Measurements from ENCODE around the gene ADAMTS9.

ADAMTS9 gene

DNA sequence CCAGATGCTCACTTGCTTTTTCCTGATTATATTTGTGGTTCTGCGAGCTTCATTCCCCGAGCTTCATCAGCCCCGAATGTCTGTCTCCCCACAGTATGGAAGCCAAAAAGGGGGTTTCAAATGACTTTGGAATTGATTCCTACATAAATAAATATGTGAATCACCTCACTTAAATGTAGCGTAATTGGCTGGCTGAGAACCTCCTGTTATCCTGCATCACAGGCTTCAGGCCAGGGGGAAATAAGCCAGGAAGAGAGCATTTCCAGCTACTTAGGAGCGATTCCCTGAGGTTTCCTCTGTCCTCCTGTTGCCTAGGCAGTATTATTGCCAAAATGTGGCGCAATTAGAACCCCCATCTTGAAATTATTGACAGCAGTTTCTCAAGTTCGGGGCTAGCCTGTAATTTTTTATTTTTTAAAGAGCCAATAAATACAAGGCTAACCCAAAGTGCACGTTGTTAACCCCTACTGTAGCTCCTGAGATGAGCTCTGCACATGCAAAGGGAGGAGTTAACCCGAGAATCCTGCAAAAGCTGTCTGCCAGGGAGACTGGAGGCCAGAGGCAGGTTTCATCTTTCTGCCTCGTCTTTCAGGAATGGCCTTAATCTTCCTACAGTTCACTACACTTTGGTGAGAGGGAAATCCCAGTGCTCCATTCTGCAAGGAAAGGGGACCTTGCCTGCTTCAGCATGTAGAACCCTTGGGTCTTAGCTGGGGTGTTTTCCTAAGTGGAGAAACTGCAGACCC is 148.2 kb downstream of the ADAMTS9 start:
- no peak for DNase-seq (ENCODE audit: low spot score)
- TF ChIP-seq, protein P1, sequence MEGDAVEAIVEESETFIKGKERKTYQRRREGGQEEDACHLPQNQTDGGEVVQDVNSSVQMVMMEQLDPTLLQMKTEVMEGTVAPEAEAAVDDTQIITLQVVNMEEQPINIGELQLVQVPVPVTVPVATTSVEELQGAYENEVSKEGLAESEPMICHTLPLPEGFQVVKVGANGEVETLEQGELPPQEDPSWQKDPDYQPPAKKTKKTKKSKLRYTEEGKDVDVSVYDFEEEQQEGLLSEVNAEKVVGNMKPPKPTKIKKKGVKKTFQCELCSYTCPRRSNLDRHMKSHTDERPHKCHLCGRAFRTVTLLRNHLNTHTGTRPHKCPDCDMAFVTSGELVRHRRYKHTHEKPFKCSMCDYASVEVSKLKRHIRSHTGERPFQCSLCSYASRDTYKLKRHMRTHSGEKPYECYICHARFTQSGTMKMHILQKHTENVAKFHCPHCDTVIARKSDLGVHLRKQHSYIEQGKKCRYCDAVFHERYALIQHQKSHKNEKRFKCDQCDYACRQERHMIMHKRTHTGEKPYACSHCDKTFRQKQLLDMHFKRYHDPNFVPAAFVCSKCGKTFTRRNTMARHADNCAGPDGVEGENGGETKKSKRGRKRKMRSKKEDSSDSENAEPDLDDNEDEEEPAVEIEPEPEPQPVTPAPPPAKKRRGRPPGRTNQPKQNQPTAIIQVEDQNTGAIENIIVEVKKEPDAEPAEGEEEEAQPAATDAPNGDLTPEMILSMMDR (IDR thresholded peaks at IDR 0.05; ENCODE audit: extremely low read depth, missing control alignments) = no peak

DNA sequence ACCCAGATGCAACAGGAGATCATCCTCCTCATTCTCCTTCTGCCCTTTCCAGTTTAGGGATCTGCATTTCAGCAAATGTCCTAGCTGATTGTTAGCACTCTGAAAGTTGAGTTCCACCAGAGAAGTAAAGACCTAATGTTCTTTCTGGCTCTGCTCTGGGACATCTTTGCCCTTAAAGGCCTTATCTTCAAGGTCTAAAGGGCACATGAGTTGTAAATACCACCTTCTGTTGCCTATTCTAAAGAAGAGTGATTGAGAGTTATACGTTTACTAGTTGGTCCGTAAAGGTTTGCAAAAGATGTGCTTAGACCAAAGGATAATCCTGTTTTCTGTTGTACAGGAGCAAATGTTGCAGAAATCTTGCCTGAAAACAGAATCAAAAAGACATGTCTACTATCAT is 151.6 kb downstream of the ADAMTS9 start:
- DNase-seq (ENCODE audit: low spot score) = no peak
- TF ChIP-seq, protein P1 (IDR thresholded peaks at IDR 0.05; ENCODE audit: extremely low read depth, missing control alignments) = no peak

DNA sequence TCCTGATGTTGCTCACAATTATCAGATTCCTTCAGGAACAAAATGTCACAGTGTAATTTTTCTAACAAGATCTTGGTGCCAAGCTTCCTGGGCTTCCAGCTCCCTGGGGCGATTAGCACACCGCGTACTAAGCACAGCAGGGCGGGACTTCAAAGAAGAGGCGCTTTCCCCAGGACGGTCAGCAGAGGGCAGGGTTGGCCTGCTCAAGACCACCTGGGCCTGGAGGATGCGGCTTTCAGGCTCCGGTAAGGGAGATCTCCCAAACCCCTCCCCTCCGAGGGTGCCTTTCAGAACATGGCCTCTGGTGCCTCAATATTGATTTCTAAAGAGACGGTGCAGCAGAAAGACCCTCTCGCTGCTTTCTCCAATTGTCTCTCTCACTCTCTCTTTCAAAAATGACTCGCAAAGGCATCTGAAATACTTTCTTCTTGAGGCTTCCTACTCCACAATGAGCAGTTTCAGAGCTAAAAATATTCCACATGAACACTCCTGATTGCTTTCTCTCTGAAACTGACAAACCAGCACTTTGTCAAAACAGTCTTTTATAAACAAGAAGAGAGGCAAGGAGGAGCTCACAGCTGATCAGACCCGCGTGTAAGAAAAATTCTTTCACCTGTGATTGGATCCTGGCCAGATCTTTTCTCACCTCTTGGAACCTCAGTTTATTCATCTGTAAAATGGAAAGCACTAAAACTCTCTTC is 154.0 kb downstream of the ADAMTS9 start:
- TF ChIP-seq, protein P1 (IDR thresholded peaks at IDR 0.05; ENCODE audit: extremely low read depth, missing control alignments) = peak; percentile 73
- peak; percentile 70 for DNase-seq (ENCODE audit: low spot score)

DNA sequence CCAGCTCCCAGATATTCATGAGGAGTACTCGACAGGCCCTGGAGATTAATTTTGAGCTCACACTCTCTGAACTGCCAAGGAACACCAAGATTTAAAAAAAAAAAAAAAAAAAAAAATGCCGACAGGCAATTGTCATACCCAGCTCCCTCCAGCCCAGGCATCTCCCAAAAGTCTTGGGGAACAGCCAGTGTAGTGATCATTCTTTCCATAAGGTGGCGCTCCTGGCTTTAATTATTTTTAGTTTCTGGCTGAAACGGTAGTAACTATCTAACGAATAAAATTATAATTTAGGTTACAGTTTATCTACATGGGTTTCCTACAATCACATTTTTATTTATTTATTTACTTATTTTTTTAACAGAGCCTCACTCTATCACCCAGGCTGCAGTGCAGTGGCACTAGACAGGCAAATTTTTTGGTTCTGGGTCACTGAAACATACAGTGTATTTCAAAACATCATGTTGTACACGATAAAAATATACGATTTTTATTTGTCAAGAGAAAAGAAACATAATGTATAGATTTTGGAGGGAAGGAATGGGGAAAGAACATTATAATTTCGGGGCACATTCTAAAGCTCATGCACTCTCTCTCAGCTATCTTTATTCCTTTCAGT is 157.3 kb downstream of the ADAMTS9 start:
- peak; percentile 31 for DNase-seq (ENCODE audit: low spot score)
- TF ChIP-seq, protein P1 (IDR thresholded peaks at IDR 0.05; ENCODE audit: extremely low read depth, missing control alignments) = no peak

DNA sequence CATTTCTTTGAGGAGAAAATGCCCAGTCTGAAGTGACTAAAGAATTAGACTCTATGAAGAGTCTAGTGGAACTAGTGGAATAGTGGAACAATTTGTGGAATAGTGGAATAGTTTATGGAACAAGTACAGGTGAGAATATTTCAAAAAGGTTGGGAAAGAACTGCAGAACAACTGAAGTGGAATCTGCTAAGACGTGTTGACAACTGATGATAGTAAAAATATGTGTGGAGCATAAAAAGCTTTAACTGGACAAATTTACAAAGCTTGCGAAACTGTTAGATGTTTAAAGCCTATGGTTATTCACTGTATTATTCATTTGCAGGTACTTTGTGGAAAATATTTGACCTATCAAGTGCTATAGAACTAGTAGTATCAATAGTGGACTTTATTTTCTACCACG is 164.5 kb downstream of the ADAMTS9 start:
- TF ChIP-seq, protein P1 (IDR thresholded peaks at IDR 0.05; ENCODE audit: extremely low read depth, missing control alignments) = no peak
- DNase-seq (ENCODE audit: low spot score) = no peak

DNA sequence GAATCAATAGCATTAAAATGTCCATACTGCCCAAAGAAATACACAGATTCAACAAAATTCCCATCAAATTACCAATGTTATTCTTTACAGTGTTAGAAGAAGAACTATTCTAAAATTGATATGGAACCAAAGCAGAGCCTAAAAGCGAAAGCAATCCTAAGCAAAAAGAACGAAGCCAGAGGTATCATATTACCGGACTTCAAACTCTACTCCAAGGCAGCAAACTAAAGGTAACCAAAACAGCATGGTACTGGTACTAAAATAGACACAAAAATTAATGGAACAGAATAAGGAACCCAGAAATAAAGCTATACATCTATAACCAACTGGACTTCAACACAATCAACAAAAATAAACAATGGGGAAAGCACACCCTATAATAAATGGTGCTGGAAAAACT is 167.5 kb downstream of the ADAMTS9 start:
- DNase-seq (ENCODE audit: low spot score) = no peak
- TF ChIP-seq, protein P1 (IDR thresholded peaks at IDR 0.05; ENCODE audit: extremely low read depth, missing control alignments) = no peak

DNA sequence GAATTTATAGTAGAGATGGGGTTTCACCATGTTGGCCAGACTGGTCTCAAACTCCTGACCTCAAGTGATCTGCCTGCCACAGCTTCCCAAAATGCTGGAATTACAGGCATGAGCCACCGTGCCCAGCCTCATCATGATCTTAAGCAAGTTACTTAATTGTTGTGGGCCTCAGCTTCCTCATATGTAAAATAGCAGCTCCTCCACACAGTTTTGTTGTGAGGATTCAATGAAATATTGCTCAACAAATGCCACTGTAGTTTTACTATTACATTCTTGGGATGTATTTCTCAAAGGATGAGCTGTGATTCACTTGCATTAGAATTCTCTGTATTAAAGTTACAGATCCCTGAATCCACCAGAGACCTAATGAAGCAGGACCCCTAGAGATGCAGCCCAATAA is 168.8 kb downstream of the ADAMTS9 start:
- TF ChIP-seq, protein P1 (IDR thresholded peaks at IDR 0.05; ENCODE audit: extremely low read depth, missing control alignments) = no peak
- no peak for DNase-seq (ENCODE audit: low spot score)

Measured in GM20000 (cell line).